ENCODE data around the gene AXL. TPM values are rescaled to one million over a fixed set of nuclear protein-coding genes. Genes with fewer than 3 reads are reported as not detected.

AXL gene
- total RNA-seq, 1 experiment from 2014 or later: 105 TPM

DNA sequence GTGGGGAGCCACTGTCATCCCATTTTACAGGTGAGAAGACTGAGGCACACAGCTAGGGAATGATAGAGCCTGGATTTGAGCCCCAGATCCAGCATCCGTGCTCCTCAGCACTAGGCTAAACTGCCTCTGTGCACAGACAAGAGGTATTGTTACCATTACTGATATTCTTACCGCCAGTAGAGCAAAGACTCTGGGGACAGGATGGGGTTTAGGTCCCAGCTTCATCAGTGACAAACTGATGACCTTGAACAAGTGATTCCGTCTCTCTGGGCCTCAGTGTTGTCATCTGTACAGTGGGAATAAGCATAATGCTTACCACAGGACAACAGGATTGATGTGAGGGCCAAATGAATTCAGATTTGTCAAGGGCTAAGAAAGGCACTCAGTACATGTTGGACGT, 16.5 kb downstream of the AXL start:
- DNase-seq (ENCODE audit: low spot score): no peak

DNA sequence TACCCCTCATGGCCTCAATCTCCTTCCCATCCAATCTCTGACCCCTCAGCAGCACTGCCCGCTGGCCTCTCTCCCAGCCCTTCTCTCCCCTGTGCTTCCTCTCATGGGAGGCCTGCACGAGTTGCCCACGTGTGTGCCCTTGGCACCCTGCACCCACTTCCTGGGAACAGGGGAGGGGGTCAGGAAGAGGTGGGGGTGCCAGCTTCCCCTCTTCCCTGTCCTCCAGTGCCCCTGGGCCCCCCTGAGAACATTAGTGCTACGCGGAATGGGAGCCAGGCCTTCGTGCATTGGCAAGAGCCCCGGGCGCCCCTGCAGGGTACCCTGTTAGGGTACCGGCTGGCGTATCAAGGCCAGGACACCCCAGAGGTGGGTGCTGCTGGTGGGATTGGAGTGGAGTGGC, 19.2 kb downstream of the AXL start:
- no peak for DNase-seq (ENCODE audit: low spot score)

DNA sequence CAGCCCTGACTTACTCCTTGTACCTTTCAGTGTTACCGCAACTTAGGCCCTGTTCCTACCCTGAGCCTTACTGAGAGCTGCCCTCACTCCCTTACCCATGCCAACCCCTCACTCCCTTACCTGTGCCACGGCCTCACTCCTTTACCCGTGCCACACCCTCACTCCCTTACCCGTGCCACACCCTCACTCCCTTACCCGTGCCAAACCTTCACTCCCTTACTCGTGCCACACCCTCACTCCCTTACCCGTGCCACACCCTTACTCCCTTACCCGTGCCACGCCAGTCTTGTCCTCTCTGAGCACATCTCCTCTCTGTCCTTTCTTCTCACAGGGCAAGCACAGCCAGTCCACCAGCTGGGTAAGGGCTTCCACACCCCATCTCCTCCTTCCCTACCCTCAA, 20.3 kb downstream of the AXL start:
- no peak for DNase-seq (ENCODE audit: low spot score)

DNA sequence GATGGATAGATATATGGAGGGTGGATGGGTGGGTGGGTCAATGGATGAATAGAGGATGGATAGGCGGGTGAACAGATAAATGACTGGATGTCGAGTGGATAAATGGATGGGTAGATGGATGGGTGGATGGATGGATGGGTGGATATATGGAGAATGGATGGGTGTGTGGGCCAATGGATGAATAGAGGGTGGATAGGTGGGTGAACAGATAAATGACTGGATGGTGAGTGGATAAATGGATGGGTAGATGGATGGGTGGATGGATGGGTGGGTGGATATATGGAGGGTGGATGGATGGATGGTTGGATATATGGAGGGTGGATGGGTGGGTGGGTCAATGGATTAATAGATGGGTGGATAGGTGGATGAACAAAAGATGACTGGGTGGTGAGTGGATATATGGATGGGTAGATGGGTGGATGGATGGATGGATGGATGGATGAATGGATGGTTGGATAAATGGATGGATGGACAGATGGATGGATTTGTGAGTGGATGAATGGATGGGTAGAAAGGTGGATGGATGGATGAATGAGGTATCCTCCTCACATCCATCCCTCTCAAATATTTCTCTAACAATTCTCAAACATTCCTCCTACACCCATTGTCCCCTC, 21.0 kb downstream of the AXL start:
- DNase-seq (ENCODE audit: low spot score): no peak

DNA sequence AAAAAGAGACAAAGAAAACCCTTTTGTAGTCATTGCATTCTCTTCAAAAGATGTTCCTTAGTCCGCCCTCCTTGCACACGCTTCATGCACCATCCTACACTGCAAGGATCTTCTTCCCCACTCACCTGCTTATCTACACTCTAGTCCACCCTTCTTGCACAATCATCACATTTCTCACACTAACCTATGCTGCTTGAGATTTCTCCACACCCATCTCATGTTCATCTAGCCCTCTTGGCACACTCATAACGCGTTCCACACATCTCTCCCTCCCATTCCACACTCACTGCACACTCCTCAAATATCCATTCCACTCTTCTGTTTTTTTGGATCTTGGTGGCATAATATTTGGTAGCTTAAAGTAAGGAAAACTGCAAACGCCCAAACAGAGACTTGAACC, 22.8 kb downstream of the AXL start:
- no peak for DNase-seq (ENCODE audit: low spot score)

DNA sequence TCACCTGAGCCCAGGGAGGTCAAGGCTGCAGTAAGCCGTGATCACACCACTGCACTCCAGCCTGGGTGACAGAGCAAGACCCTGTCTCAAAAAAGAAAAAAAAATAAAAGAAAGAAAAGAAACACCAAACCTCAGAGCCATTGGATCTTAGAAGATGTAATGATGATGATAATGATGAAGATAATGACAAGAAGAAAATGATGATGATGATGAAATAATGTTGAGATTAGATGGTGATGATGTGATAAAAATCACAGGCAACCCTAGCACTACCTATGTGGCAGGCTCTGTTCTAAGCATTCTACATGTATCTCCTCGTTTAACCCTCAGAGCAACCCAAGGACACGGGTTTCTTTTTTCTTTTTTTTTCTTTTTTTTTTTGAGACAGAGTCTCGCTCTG, 25.1 kb downstream of the AXL start:
- DNase-seq (ENCODE audit: low spot score): no peak

DNA sequence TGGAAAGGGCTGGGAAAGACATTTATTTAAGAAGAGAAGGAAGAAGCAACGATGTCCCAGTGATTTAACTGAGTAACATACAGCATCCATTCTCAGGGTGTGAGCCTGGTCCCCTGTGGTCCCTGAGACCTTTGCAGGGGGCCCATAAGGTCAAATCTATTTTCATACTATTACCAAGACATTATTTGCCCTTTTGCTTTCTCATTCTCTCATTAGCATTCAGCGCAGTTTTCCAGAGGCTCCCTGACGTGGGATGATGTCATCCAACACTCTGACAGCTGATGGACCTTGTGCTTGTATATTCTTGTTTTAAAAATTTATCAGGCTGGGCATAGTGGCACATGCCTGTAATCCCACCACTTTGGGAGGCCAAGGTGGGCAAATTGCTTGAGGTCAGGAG, 26.8 kb downstream of the AXL start:
- DNase-seq (ENCODE audit: low spot score): no peak

DNA sequence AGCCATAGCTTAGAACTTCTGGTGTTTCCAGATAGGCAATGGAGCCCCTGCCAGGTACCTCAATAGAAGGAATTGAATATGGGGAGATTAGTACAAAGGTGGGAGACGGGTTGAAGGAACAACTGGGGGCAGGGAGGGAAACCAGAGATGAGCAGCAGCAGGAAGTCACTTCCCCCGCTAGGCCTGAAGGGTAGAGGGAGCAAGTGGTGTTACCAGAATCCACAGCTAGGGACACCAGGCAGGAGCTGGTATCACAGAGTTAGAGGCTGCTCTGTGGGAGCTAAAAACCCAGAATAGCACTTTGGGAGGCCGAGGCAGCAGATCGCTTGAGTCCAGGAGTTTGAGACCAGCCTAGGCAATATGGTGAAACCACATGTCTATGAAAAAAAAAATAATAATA, 29.9 kb downstream of the AXL start:
- no peak for DNase-seq (ENCODE audit: low spot score)

DNA sequence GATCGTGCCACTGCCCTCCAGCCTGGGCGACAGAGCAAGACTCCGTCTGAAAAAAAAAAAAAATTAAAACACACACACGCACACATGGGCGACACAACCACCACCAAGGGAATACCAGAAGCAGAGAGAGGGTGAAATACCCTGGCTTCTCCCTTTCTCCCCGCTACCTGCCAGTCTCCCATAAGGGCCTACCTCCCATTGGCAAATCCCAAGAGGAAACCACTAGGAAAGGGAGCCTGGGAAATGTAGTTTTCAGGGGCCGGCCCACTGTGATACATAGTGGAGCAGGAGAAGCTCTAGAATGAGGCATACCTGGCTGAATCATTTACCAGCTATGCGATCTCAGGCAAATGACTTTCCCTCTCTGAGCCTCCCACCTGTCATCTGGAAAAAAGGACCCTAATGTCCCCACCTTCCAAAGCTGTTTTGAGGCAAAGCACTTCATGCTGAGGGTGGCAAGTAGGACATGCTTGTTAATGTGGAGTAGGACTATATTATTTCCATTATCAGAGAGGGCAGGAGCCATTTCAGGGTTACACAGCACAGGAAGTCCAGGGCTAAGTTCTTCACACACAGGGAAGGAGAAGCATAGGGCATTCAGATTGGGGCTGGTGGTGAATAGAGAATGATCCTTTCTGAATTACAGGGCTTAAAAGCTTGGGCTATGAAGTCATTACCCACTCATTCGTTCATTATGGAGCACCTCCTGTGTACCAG, 30.8 kb downstream of the AXL start:
- DNase-seq (ENCODE audit: low spot score): no peak

DNA sequence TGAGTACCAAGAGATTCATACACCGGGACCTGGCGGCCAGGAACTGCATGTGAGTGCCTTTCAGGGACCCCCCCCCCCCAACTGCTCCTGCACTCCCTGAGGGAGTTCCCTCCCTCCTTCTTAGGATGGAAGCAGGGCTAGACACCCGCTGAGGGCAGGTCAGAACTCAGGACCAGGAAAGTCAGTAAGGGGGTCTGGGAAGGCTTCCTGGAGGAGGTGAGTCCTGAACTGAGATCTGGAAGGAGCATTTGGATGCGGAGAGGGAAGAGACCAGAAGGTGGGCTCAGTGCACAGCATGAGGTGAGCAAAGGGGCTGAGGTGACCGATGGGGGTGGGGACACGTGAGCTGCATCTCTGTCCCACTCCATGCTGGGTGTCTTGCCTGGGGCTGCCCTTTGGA, 34.6 kb downstream of the AXL start:
- DNase-seq (ENCODE audit: low spot score): no peak

DNA sequence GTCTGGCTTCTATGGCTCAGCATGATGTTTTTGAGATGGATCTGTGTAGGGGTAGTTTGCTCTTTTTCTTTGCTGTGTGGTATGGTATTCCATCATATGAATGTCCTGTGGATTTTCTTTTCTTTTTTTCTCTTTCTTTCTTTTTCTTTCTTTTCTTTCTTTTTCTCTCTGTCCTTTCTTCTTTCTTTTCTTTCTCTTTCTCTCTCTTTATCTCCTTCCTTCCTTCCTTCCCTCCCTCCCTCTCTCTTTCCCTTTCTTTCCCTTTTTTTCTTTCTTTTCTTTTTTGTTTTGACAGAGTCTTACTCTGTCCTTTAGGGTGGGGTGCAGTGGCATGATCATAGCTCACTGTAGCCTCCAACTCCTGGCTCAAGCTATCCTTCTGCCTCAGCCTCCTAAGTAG, 36.1 kb downstream of the AXL start:
- DNase-seq (ENCODE audit: low spot score): no peak

DNA sequence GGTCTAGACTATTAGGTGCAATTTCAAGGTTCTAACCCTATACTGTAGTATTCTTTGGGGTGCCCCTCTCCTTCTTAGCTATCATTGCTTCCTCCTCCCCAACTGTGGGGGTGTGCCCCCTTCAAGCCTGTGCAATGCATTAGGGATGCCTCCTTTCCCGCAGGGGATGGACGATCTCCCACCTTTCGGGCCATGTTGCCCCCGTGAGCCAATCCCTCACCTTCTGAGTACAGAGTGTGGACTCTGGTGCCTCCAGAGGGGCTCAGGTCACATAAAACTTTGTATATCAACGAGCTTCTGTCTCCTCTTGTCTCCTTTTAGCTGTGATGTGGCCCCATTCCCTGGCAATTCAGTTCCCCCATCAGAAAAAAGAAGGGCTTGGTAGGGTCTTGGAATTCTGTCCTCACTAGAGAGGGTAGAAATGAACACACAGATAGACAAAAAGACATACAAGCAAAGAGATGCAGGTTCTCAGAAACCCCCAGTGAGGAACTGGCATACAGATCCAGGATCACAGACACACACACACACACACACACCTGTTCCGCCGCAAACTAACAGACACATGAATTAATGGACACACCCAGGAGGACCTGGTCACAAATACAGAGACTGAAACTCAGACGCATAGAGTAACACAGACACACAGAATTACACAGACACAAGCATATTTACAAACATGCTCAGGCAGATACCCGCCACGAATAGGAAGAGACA, 42.6 kb downstream of the AXL start:
- no peak for DNase-seq (ENCODE audit: low spot score)

DNA sequence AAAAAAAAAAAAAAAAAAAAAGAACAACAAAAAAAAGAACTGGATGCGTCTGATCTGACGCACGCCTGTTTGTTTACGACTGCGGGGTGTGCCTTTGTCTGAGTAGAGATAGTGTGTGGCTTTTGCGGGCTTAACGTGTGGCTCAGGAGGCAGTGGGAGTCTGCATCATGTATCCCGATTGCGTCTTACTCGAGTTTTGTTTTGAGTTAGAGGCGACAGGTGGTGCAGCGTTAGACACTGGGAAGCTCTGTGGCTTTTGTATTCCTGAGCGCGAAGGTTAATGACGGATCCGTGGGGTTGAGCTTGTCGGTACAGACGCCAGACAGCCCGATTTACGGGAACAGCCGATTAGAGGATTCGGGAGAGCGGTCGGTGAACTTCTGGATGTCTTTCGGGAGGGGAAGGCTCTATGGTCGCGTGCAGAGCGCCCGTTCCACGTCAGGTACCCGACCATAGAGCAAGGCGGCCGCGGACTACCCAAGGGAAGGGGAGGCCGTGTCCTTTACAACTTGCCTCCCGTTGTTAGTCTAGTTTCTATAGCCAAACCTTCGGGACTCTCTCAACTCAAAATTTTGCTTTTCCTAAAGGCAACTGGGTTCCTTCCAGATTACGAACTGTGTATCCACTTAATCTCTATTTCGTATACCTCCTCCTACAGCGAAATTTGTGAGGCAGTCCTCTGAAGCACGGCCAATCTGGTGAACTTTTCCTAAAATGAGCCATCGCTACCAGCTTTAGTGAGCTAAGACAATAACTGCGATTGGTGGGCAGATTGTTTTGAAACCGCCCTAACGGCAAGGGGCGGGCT, 44.2 kb downstream of the AXL start:
- peak; percentile 35 for DNase-seq (ENCODE audit: low spot score)

DNA sequence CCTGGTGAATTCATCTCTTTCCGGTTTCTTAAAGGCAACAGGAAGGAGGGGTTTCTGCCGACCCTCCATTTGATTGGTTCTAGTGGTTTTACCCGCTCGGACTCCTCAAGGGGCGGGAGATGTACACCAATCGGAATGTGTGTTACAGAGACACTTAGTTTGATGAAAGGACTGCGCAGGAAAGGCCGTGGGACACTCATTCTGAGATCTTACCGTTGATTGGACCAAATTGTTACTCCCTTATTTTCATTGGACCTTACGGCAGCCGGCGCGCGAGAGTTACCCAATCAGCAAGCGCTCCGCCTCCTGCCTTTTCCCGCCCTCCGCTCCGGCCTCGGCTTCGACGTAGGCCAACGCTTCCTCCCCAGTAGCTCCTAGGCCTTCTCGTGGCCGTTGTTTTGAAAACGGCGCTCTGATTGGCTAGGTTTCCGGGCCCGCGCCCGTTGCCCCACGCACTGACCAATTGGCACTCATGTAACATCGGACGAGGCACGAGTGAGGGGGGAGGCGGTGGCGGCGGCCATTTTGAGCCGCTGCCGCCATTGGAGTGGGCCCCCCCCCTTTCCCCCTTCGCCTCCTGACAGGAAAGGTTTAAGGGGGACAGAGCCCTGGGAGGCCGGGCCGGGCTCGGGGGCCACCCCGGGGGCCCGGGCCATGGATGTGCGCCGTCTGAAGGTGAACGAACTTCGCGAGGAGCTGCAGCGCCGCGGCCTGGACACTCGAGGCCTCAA, 45.0 kb downstream of the AXL start, which contains the start of gene HNRNPUL1:
TSS of gene HNRNPUL1 (plus strand) at position 523 of the 731 bp plus-strand sequence. CDS start at position 655, 132 bp downstream.
- peak; percentile 100 for DNase-seq (ENCODE audit: low spot score)

DNA sequence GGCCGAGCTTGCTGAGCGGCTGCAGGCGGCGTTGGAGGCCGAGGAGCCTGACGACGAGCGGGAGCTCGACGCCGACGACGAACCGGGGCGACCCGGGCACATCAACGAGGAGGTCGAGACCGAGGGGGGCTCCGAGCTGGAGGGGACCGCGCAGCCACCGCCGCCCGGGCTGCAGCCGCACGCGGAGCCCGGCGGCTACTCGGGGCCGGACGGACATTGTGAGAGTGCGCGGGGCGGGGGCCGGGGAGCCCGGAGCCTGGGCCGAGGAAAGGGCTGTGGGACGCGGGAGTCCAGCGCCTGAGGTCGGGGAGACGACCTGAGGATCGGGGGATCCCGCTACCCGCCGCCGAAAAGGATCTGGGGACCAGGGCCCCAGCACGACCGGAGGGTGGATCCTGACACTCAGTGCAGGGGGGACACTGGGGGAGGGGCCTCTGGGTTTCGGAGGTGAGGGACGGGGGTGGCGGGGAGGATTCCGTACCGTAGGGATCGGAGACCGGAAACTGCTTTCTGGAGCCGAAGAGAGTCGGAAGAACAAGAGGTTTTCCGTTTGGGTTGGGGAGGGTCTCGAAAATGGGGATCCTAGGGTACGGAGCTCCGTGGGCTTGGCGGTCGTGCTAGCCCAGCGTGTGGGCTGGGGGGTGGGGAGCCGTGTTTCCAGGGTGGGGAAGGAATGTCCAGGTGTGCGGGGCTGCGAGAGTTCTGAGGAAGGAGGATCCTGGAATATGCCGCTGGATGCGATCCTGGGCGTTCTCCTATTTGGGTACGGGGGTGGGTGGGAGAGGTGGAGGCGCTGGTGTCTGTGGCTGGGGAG, 45.8 kb downstream of the AXL start:
- DNase-seq (ENCODE audit: low spot score): peak; percentile 32

DNA sequence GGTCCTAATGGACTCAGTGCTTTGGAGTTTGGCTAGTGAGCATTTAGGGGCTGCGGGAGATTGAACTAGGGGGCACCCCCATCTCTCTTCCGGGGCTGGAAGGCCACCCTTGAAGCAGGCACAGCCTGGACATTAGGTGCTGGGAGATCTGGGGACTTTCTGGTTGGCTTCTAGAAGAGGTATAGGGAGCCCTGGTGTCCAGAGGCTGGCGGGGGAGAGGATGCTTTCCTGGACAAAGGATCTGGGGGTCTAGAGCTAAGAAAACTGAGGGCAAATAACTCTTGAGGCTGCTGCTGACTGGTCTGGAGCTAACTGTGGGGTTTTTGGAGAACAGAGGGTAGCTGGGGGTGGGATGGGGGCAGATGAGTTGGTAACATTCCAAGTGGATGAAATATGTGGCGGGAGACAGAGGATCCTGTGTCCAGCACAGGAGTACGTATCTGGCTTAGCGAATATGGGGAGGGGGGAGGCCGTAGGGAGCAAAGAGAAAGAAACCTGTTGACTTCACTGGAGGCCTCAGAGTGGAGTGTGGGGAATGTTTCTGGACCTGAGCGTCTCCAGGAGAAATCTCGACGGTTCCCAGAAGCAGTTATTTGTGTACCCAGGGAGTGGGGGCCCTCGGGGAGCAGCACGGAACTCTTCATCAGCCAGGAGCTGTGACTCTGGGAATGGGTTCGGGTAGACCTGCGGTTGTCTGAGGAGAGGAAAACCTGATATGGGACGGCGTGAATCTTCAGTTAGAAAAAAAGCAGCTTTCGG, 46.6 kb downstream of the AXL start:
- DNase-seq (ENCODE audit: low spot score): no peak

DNA sequence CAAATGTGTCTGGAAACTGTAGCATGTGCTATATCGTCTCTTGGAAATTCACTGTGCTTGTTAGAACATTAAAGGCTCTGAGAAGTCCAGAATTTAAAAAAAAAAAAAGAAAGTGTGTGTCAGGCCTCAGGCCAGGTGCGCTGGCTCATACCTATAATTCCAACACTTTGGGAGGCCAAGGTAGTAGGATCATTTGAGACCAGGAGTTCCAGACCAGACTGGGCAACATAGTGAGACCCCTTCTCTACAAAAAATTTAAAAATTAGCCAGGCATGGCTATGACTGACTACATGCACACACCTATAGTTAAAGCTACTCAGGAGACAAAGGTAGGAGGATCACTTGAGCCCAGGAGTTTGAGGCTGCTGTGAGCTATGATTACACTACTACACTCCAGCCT, 50.0 kb downstream of the AXL start:
- no peak for DNase-seq (ENCODE audit: low spot score)

DNA sequence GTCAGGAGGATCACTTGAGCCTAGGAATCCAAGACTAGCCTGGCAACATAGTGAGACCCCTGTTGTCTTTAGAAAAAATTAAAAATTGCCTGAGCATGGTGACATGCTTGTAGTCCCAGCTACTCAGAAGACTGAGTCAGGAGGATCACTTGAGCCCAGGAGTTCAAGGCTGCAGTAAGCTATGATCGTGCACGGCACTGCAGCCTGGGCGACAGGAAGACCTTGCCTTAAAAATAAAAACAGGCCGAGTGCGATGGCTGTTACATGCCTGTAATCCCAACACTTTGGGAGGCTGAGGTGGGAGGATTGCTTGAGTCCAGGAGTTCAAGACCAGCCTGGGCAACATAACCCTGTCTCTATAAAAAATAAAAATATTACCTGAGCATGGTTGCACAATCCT, 50.5 kb downstream of the AXL start:
- DNase-seq (ENCODE audit: low spot score): no peak

DNA sequence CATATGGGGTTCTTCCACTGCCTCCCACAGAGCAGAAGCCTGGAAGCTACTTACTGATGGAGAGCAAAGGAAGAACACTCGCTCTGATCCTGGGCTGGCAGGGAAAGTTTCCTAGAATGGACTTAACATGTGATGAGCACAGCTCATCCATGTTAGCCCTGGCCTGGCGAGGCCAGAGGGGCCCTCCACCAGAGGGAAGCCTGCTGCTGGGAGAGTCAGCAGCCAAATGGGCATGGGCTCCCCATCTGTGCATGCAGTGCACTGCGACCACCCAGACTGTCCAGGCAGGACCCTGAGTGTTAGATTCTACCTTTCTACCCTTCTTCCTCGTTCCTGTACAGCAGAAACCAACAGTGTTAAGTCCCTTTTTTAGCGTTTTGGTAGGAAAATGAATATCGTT, 54.1 kb downstream of the AXL start:
- no peak for DNase-seq (ENCODE audit: low spot score)

DNA sequence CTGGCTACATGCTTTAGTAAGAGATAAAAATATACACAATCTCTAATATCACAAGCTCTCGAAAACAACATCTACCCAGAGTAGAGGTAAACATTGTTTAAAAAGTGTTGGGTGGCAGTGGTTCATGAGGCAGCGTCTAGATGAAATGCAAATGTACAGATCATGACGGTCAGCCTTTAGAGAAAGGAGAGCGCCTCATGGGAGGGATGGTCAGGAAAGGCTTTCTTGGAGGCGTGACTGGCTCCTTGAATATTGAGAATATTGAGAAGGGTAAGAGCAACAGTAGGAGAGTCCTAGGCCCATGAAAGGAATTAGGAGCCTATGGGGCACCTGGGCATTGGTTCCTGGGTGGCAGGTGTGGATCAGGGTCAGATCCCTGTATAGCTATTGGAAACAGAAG, 55.8 kb downstream of the AXL start:
- no peak for DNase-seq (ENCODE audit: low spot score)
